SK-N-DZ (cell line): Measurements from ENCODE around the gene MICAL2.
A peak's percentile ranks its signal among the peaks of the same experiment; 100 is the strongest.

Source experiments
- DNase-seq: peaks from one replicate; pipeline ENCODE4 v3.0.0-alpha.2; 2015; ENCODE audit warnings: low spot score

Gene MICAL2

DNA sequence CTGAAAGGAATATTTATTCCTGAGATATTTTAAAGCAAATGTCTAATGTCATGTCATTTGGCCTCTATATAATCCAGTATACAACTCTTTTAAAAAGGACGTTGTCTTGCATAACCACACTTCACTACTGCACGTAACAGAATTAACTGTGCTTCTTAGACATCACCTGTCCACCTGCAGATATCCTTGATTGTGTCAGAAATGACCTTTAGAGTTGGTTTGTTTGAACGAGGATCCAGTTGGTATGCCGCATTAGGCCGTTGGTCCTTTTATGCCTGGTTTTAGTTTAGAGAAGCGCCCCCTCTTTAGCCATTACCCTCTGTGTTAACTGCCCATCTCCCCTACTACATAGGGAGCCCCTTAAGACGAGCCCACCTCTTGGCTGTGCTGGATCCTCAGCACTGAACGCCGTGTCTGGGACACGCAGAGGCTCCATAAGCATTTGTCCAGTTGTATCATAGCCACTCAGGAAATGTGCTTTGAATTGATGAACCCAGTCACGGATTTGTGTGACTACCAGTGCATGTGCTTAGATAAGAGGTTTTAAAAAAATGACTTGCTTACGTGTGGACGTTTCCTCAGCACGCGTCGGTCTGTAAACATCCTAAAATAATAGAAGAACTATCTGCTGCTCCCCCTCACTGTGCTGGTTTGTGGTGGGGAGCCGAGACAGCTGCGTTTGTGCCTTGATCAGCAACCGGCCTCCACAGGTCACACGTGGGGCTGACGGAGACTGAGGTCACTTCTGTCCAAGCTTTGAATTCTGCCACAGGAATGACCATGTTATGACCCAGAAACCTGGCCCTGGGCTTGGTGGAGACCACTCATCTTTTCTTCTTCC is 4.0 kb downstream of the MICAL2 start:
- no peak for DNase-seq

- no peak for DNase-seq
These were observed 6.1 kb downstream of the MICAL2 start for GRCh38 chr11:12116425-12117032.

- no peak for DNase-seq
These were observed 6.8 kb downstream of the MICAL2 start for GRCh38 chr11:12117200-12117599.

GRCh38 chr11:12117611-12118010 is 7.2 kb downstream of the MICAL2 start:
- DNase-seq = no peak

- DNase-seq = no peak
These were observed 8.6 kb downstream of the MICAL2 start for GRCh38 chr11:12118949-12119348.

DNA sequence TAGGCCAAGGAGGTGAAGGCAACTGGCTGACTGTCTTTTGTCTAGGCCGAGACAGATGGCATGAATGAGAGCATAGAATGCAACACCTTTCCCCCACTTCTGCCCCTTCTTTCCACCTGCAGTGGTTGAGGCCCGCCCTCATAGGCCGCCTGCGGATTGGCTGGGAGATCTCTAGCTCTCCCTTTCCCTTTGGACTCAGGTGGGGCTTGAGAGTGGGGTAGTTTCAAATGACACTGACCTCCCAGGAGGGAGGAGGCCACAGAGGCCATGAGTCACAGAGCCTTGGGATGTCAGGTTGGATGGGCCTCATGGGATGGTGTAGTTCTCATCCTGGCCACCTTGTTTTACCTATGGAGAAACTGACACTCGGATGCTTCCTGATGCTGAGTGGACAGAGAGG is 9.1 kb downstream of the MICAL2 start:
- no peak for DNase-seq

DNA sequence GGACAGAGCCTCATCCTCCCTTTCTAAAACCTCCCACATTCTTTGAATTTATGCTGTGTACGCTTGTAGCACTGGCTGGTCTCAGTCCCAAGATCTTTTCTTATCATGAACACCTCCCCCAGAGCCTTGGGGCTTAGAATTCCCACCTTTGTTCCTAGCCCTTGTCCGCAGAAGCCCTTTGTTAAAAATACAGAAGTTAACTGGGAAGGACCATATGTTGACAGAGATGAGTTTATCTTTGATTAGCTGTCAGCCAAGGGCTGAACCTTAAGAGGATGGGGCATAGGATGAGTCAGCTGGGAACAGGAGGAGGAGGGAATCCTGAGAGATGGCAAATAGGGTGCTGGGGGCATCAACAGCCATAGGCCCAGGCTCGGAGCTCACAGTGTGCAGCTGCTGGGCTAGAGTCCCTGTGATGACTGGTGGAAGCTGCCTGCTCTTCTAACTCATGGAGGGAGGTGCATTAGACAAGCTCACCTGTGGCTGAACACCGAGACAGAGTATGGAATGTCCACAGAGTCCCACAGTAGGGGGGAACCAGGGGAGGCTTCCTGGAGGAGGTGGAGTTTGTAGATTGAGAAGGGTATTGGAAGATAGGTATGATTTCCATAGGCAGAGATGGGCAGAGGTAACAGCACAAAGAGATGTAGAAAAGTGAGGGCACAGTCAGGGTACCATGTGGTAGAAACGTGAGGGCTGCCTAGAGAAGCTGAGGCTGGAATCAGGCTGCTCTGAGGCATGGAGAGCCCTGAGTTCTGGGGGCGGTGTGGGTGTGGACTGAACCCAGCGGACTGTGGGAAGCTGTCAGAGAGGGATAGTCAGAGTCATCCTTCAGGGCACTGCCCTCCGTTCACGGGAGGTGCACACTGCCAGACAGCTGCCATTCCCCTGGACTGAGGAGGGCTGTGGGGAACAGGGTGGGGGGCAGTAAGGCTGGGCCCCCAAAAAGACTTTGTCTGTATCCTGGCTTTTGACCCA is 9.9 kb downstream of the MICAL2 start:
- no peak for DNase-seq

DNA sequence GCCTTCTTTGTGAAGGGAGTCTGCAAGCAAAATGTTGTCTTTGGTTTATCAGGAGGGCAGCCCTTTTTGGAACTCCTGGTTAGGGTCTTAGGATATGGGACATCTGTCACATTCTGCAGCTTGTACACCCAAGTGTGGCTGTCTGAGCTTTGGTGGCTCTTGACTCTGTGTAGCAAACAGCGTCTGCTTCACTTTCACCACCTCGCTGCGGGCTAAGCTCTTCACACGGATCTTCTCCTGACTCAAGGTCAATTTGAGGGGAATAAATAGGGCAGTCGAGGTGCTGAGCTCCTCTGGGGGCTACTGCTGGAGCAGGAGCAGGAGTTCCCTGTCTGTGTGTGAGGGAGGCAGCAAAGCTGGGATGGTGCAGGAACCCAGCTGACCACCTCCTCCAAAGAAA is 10.6 kb downstream of the MICAL2 start:
- DNase-seq = no peak

DNA sequence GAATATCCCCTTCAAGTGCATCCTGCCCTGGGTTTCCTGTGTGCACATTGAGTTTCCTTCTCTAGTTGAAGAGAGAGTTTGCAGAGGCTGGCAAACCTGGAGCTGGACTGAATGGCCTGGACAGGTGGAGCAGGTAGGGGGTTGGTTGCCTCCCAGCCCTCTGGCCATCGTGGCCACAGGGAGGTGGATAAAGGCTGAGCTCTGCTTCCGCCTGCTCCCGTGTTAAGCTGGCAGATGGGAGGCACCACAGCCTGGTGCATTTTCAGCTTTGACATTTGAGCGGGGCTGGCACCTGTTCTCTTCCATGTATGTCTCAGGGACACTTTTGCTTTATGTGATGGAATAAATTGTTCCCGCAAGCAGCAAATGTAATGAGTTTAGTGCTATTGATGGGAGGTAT is 11.1 kb downstream of the MICAL2 start:
- DNase-seq = no peak

DNA sequence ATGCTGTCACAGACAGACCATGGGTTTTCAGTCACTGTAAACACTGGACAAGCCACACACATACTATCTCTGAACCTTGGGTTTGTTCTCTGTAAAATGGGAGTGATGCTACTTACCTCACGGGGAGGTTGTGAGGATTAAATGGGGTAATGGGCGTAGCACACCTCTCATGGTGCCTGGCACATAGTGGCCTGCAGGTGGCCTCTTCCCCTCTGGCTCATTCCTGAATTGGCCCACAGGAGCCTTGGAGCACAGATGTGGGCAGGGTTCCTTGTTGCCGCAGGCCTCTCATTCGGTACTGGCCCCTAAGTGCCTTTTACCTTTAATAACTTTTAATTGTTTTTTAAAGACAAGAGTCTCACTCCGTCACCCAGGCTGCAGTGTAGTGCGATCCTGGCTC is 11.7 kb downstream of the MICAL2 start:
- peak; percentile 27 for DNase-seq

DNA sequence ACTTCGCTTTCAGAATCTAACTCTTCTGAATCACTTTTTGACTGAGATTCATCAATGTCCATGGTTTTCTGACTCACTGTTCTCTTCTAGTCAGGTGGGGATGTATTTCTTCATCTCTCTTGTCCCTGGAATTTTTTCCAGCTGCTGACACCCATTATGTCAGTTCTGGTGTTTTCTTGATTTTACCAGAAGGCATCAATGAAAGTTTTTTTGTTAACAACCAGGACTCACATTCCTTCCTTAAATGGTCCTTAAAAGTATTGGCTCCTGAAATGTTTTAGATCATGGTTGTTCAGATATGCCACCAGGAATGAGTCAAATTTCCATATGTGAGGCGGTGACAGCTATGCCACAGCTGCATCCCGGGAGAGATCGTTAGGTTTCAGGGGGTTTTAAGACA is 12.9 kb downstream of the MICAL2 start:
- DNase-seq = no peak

DNA sequence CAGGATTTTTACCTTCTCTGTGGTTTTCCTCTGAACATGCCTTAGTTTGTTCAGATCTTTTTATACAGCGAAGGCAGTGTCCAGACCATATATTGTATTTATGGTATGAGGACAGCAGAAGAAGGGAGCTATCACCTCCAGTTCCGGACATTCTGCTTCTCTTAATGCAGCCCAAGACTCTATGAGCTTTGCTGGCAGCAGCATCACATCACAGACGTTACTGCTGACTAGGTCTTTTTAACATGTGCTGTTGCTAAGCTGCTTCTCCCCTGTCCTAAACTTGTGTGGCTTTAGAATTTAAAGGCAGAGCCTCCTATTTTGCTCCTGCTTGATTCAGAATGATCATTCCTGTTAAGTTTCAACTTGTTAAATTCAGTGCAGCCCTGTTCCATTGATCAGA is 13.4 kb downstream of the MICAL2 start:
- DNase-seq = no peak

- no peak for DNase-seq
These were observed 13.9 kb downstream of the MICAL2 start for GRCh38 chr11:12124306-12124705.

GRCh38 chr11:12125609-12126149 is 15.3 kb downstream of the MICAL2 start:
- no peak for DNase-seq

DNA sequence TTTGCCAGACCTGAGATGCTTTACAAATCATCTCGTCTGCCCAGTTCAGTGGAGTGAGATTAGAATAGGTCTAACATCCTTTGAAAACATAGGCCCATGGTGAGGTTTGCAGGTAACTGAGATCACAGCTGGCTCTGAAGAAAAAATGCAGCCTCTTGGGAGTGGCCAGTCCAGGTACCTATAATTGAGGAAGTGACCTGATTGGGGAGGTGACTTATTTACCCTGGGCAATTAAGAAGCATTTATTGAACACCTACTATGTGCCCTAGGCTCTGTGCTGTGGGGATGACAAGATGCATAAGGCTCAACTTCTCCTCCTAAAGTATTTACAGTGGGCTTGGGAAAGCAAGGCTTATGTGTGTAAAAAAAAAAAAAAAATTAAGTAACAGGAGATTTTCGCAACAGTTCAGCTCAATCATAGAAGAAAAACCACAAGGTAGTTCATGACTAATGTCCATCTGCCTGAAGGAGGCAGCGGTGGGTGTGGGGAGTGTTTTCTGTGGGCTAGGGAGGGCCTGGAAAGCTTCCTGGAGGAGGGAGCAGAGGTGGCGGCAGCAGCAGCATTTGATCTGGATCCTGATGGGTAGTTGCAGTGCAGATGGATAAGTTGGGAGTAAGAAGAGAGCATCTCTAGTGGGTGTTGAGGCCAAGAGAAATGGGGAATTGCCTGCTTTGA is 16.1 kb downstream of the MICAL2 start:
- no peak for DNase-seq

DNA sequence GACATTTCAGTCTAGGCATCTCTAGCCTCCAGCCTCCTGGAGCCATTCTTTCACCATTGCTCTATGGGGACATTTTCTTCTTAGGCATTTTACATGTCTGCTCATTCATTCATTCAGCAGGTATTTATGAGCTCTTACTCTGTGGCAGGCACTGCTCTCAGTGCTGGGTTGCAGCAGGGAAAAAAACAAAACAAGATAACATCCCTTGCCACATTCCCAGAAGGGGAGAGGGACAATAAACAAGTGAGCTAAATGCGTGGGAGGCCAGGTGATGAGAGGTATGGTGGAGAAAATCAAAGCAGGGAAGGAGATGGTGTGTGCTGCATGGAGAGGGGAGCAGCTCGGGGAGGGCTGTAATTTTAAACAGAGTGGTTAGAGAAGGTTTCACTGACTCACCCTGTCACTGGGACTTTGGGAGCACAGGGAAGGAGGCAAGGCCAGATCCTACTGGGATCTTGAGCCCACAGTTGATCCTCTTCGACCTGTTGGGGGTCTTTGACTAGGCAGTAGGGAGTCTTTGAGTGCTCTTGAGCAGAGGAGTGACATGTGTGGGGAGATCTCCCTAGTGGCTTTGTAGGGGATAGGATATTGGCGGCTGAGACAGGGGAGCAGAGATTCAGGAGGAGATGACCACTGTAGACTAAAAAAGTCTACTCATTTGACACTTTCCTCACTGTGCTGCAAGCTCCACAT is 17.0 kb downstream of the MICAL2 start:
- DNase-seq = no peak

GRCh38 chr11:12128301-12128751 is 17.9 kb downstream of the MICAL2 start:
- DNase-seq = no peak

- no peak for DNase-seq
These were observed 18.8 kb downstream of the MICAL2 start for GRCh38 chr11:12129227-12129626.

- DNase-seq = no peak
These were observed 20.0 kb downstream of the MICAL2 start for GRCh38 chr11:12130180-12130980.
